WTC11 (cell line): ENCODE results near the gene RSPH1. TPM values are rescaled to one million over a fixed set of nuclear protein-coding genes. Genes with fewer than 3 reads are reported as not detected.

Experiments used
- ATAC-seq: fragments of 200-7000 bp; cut with Tn5 transposase; 2 replicates; pipeline ENCODE4 v1.10.0; 2021; ENCODE audit warnings: mild to moderate bottlenecking, moderate library complexity
- CTCF ChIA-PET: fragments of 300-600 bp; sonication (Branson Sonifier 250); formaldehyde crosslinking; loops from one replicate; lab custom pipeline; 2021; ENCODE audit warnings: antibody characterized with exemption; lab: Charles Lee
- POLR2A ChIA-PET: fragments of 350-600 bp; sonication (Branson Sonifier 250); formaldehyde crosslinking; loops from one replicate; lab custom pipeline; 2021; ENCODE audit warnings: antibody characterized with exemption; lab: Charles Lee
- DNase-seq: peaks from one replicate; pipeline ENCODE4 v3.0.0; 2021; ENCODE audit warnings: low spot score
- H3K27ac Mint-ChIP-seq: 2 replicates; pipeline ENCODE4 v1.8.0; 2021; ENCODE audit warnings: mixed read lengths
- H3K27me3 Mint-ChIP-seq: 2 replicates; pipeline ENCODE4 v1.8.0; 2021; ENCODE audit warnings: low read depth, mild to moderate bottlenecking, moderate library complexity, mixed read lengths
- H3K36me3 Mint-ChIP-seq: 2 replicates; pipeline ENCODE4 v1.8.0; 2021; ENCODE audit warnings: mixed read lengths
- H3K4me1 Mint-ChIP-seq: 2 replicates; pipeline ENCODE4 v1.8.0; 2022; ENCODE audit warnings: mixed read lengths
- H3K4me3 Mint-ChIP-seq: 2 replicates; pipeline ENCODE4 v1.8.0; 2021; ENCODE audit warnings: mild to moderate bottlenecking, moderate library complexity, mixed read lengths
- H3K9me3 Mint-ChIP-seq: 2 replicates; pipeline ENCODE4 v1.8.0; 2021; ENCODE audit warnings: mixed read lengths
- CREB1 ChIP-seq: sonication (generic); formaldehyde crosslinking; IDR thresholded peaks from 2 replicates; pipeline ENCODE4 v1.8.0; 2023; ENCODE audit warnings: mild to moderate bottlenecking, missing genetic modification reagents
- E2F1 ChIP-seq: sonication (generic); formaldehyde crosslinking; IDR thresholded peaks from 2 replicates; pipeline ENCODE4 v1.8.0; 2022; ENCODE audit warnings: mild to moderate bottlenecking, missing genetic modification reagents
- ELF4 ChIP-seq: sonication (generic); formaldehyde crosslinking; IDR thresholded peaks from 2 replicates; pipeline ENCODE4 v1.8.1; 2022; ENCODE audit warnings: low read depth, mild to moderate bottlenecking, moderate library complexity, missing genetic modification reagents
- ERG ChIP-seq: fragments of 250-450 bp; sonication (Bioruptor Pico); IDR thresholded peaks from 2 replicates; pipeline ENCODE4 v1.8.0; 2021; ENCODE audit warnings: mild to moderate bottlenecking
- JUN ChIP-seq: sonication (generic); formaldehyde crosslinking; IDR thresholded peaks from 2 replicates; pipeline ENCODE4 v1.8.0; 2023; ENCODE audit warnings: mild to moderate bottlenecking, missing genetic modification reagents
- MLX ChIP-seq: sonication (generic); formaldehyde crosslinking; IDR thresholded peaks from 2 replicates; pipeline ENCODE4 v1.8.1; 2023; ENCODE audit warnings: mild to moderate bottlenecking, missing genetic modification reagents, moderate library complexity
- MXD4 ChIP-seq: fragments of 250-450 bp; sonication (Bioruptor Pico); IDR thresholded peaks from 2 replicates; pipeline ENCODE4 v1.8.0; 2021; ENCODE audit warnings: mild to moderate bottlenecking, moderate library complexity, borderline replicate concordance
- NFYB ChIP-seq: sonication (generic); formaldehyde crosslinking; conservative IDR thresholded peaks from 2 replicates; pipeline ENCODE4 v1.8.0; 2022; ENCODE audit warnings: low read depth, missing genetic modification reagents
- NR2C2 ChIP-seq: sonication (generic); formaldehyde crosslinking; IDR thresholded peaks from 2 replicates; pipeline ENCODE4 v1.8.0; 2022; ENCODE audit warnings: mild to moderate bottlenecking, missing genetic modification reagents
- NR3C1 ChIP-seq: sonication (generic); formaldehyde crosslinking; conservative IDR thresholded peaks from 2 replicates; pipeline ENCODE4 v1.8.1; 2023; ENCODE audit warnings: low read depth, mild to moderate bottlenecking, missing genetic modification reagents
- PRRX2 ChIP-seq: fragments of 250-450 bp; sonication (Bioruptor Pico); IDR thresholded peaks from 2 replicates; pipeline ENCODE4 v1.8.0; 2021; ENCODE audit warnings: mild to moderate bottlenecking
- RORB ChIP-seq: fragments of 250-450 bp; sonication (Bioruptor Pico); IDR thresholded peaks from 2 replicates; pipeline ENCODE4 v1.9.0; 2021; ENCODE audit warnings: mild to moderate bottlenecking
- STAT6 ChIP-seq: sonication (generic); formaldehyde crosslinking; conservative IDR thresholded peaks from 2 replicates; pipeline ENCODE4 v1.8.1; 2023; ENCODE audit warnings: mild to moderate bottlenecking, low read depth, missing genetic modification reagents, moderate library complexity
- TP53 ChIP-seq: sonication (generic); formaldehyde crosslinking; IDR thresholded peaks from 2 replicates; pipeline ENCODE4 v1.8.1; 2023; ENCODE audit warnings: mild to moderate bottlenecking, missing genetic modification reagents
- ZMAT4 ChIP-seq: fragments of 250-450 bp; sonication (Bioruptor Pico); IDR thresholded peaks from 2 replicates; pipeline ENCODE4 v1.9.0; 2021; ENCODE audit warnings: mild to moderate bottlenecking
- ZNF121 ChIP-seq: sonication (generic); formaldehyde crosslinking; IDR thresholded peaks from 2 replicates; pipeline ENCODE4 v1.8.0; 2023; ENCODE audit warnings: missing genetic modification reagents
- ZNF138 ChIP-seq: sonication (generic); formaldehyde crosslinking; conservative IDR thresholded peaks from 2 replicates; pipeline ENCODE4 v1.8.1; 2022; ENCODE audit warnings: mild to moderate bottlenecking, moderate library complexity, missing genetic modification reagents
- ZNF263 ChIP-seq: sonication (generic); formaldehyde crosslinking; IDR thresholded peaks from 2 replicates; pipeline ENCODE4 v1.8.1; 2022; ENCODE audit warnings: low read depth, mild to moderate bottlenecking, moderate library complexity, missing genetic modification reagents
- ZNF317 ChIP-seq: sonication (generic); formaldehyde crosslinking; IDR thresholded peaks from 2 replicates; pipeline ENCODE4 v1.8.1; 2023; ENCODE audit warnings: low read depth, mild to moderate bottlenecking, moderate library complexity, missing genetic modification reagents, borderline replicate concordance
- total RNA-seq: library from RNA; stranded (reverse); gene quantifications from 3 replicates; pipeline ENCODE4 v1.2.3, GENCODE V29; 2021

The RSPH1 gene
- total RNA-seq, 1 experiment from 2014 or later = 0.11 TPM

GRCh38 chr21:42495027-42495426, 997 bp downstream of the RSPH1 start:
- DNase-seq = no peak
- POLR2A ChIA-PET = no interaction called here
- H3K27ac Mint-ChIP-seq = no peak overlapping the region
- H3K4me3 Mint-ChIP-seq = peak overlapping the region; percentile 87; the same call in 1 of the 2 replicates
- H3K27me3 Mint-ChIP-seq = peaks cover 25% of the 10 kb centered on the region
- TF ChIP-seq TP53 = no peak
- no peak for TF ChIP-seq NR2C2 (CRISPR knock-in tag)
- no peak for TF ChIP-seq NR3C1 (CRISPR knock-in tag)
- no peak for TF ChIP-seq ZNF317 (CRISPR knock-in tag)
- no peak for TF ChIP-seq ELF4
- no peak for TF ChIP-seq JUN (CRISPR knock-in tag)
- TF ChIP-seq E2F1 (CRISPR knock-in tag) = no peak
- no peak for TF ChIP-seq MLX
- no peak for TF ChIP-seq MXD4 (CRISPR knock-in tag)
- no peak for TF ChIP-seq RORB
- TF ChIP-seq NFYB (CRISPR knock-in tag) = no peak
- TF ChIP-seq STAT6 (CRISPR knock-in tag) = no peak
- TF ChIP-seq, all 79 proteins: peak for 0
- Mint-ChIP-seq H3K36me3 (no peaks in the 10 kb centered on the region), H3K4me1 (peaks cover 27% of the 10 kb centered on the region), H3K9me3 (no peaks in the 10 kb centered on the region)
- CTCF ChIA-PET = no interaction called here
- ATAC-seq = no peak

- peaks cover 23% of the 10 kb centered on the region for H3K4me1 Mint-ChIP-seq
- H3K36me3 Mint-ChIP-seq = no peaks in the 10 kb centered on the region
- H3K9me3 Mint-ChIP-seq = peaks cover 6% of the 10 kb centered on the region; the same call in 1 of the 2 replicates
- no peak overlapping the region for H3K27ac Mint-ChIP-seq
- no peak overlapping the region for H3K4me3 Mint-ChIP-seq
- TF ChIP-seq ZNF138 (CRISPR knock-in tag) = no peak
- no peak for TF ChIP-seq ZNF121 (CRISPR knock-in tag)
- TF ChIP-seq PRRX2 (CRISPR knock-in tag) = no peak
- TF ChIP-seq, all 79 proteins: peak for 0
- ChIA-PET CTCF (interaction anchor here (1.3 kb wide), 1 partner anchor 26 kb away, joined by 6 read pairs; no protein-coding TSS in a partner anchor), POLR2A (no interaction called here)
- H3K27me3 Mint-ChIP-seq = peaks cover 26% of the 10 kb centered on the region
- DNase-seq (no peak), ATAC-seq (no peak)
Measured at GRCh38 chr21:42493109-42494060, 2.6 kb downstream of the RSPH1 start.

GRCh38 chr21:42492201-42492600, 3.8 kb downstream of the RSPH1 start:
- Mint-ChIP-seq H3K36me3 (no peaks in the 10 kb centered on the region), H3K4me3 (no peak overlapping the region), H3K9me3 (peaks cover 6% of the 10 kb centered on the region; the same call in 1 of the 2 replicates)
- POLR2A ChIA-PET = no interaction called here
- TF ChIP-seq ZNF121 (CRISPR knock-in tag) (no peak), STAT6 (CRISPR knock-in tag) (no peak), JUN (CRISPR knock-in tag) (no peak), ZMAT4 (CRISPR knock-in tag) (no peak), ERG (no peak), ELF4 (no peak), CREB1 (no peak), ZNF263 (no peak)
- TF ChIP-seq, all 79 proteins: peak for 0
- Mint-ChIP-seq H3K4me1 (peaks cover 21% of the 10 kb centered on the region), H3K27ac (no peak overlapping the region), H3K27me3 (peaks cover 19% of the 10 kb centered on the region)
- no peak for DNase-seq
- ATAC-seq = no peak
- CTCF ChIA-PET = no interaction called here
